HepG2 (cell line): ENCODE data around the gene PDK2. TPM values are rescaled to one million over a fixed set of nuclear protein-coding genes. Genes with fewer than 3 reads are reported as not detected.
A peak's percentile ranks its signal among the peaks of the same experiment; 100 is the strongest.

Experiments
- ATAC-seq: fragments of 200-7000 bp; cut with Tn5 transposase; 3 replicates; pipeline ENCODE4 v1.9.1; 2020; ENCODE audit warnings: mild to moderate bottlenecking, moderate library complexity
- BruUV-seq: library from RNA; stranded (reverse); fragments of 400-500 nt; replicated peaks from 2 replicates; lab custom pipeline; 2021; lab: Mats Ljungman, UMichigan
- CTCF ChIA-PET: fragments of 300-600 bp; formaldehyde crosslinking; extraction: SDS; loops from one replicate; lab custom pipeline; 2021; ENCODE audit warnings: low total read pairs, inconsistent platforms, low intra/inter-chr PET ratio; lab: Yijun Ruan, JAX
- POLR2A ChIA-PET: fragments of 350-600 bp; sonication (Branson Sonifier 250); formaldehyde crosslinking; loops from one replicate; lab custom pipeline; 2020; ENCODE audit warnings: antibody characterized with exemption, inconsistent platforms; lab: Yijun Ruan, JAX
- DNase-seq: peaks from one replicate; pipeline ENCODE4 v3.0.0-alpha.2; 2015; ENCODE audit warnings: low spot score
- FAIRE-seq: peaks from 3 replicates; lab custom pipeline; 2011; peaks lifted over from hg19 to GRCh38; lab: Jason Lieb, UNC
- H2AFZ ChIP-seq: one replicate; pipeline ENCODE4 v1.6.1; 2011; ENCODE audit warnings: low read length, inconsistent platforms
- H3K27ac ChIP-seq: fragments of 300-600 bp; 3 replicates; pipeline ENCODE4 v1.8.0; 2011; ENCODE audit warnings: mixed run types, mild to moderate bottlenecking, mixed read lengths, low read length, inconsistent platforms; ENCODE audit not compliant: insufficient read depth; ENCODE audit errors: extremely low read length
- H3K27me3 ChIP-seq, 2 experiments: fragments of 200-600 bp in 1 of 2; 2 replicates in 1 of 2; 3 replicates in 1 of 2; pipeline versions ENCODE4 v1.6.0 to v1.8.0; 2011; ENCODE audit warnings: low read length in 2 of 2, mild to moderate bottlenecking in 2 of 2, moderate library complexity in 2 of 2, inconsistent platforms in 1 of 2; ENCODE audit not compliant: insufficient read depth in 2 of 2, control insufficient read depth in 1 of 2
- H3K36me3 ChIP-seq, 2 experiments: fragments of 200-600 bp in 1 of 2; replicated peaks in 1 of 2; 2 replicates in 1 of 2; 3 replicates in 1 of 2; pipeline versions ENCODE4 v1.5.1 to v1.8.0; 2011; ENCODE audit warnings: low read length in 2 of 2, inconsistent platforms in 1 of 2; ENCODE audit not compliant: insufficient read depth in 2 of 2, control insufficient read depth in 1 of 2
- H3K4me1 ChIP-seq: 2 replicates; pipeline ENCODE4 v1.5.1; 2012; ENCODE audit warnings: low read length, inconsistent platforms; ENCODE audit not compliant: insufficient read depth
- H3K4me2 ChIP-seq: 2 replicates; pipeline ENCODE4 v1.6.0; 2011; ENCODE audit warnings: low read depth, low read length, inconsistent platforms
- H3K4me3 ChIP-seq, 3 experiments: fragments of 200-600 bp in 1 of 3; sonication (generic), shearing (Covaris generic) in 1 of 3; replicated peaks in 1 of 3; 2 replicates each; pipeline ENCODE4 v1.5.1; 2011 to 2016; ENCODE audit warnings: low read length in 3 of 3, inconsistent platforms in 2 of 3, low read depth in 2 of 3, mild to moderate bottlenecking in 2 of 3, control low read depth in 1 of 3, mixed read lengths in 1 of 3; ENCODE audit not compliant: insufficient read depth in 1 of 3
- H3K79me2 ChIP-seq: one replicate; pipeline ENCODE4 v1.6.1; 2011; ENCODE audit warnings: low read length, inconsistent platforms; ENCODE audit not compliant: insufficient read depth
- H3K9ac ChIP-seq: 2 replicates; pipeline ENCODE4 v1.6.0; 2011; ENCODE audit warnings: mild to moderate bottlenecking, low read depth, low read length, inconsistent platforms; ENCODE audit not compliant: insufficient read depth
- H3K9me3 ChIP-seq: 2 replicates; pipeline ENCODE4 v1.5.1; 2012; ENCODE audit warnings: mild to moderate bottlenecking, low read length
- H4K20me1 ChIP-seq: 2 replicates; pipeline ENCODE4 v1.6.0; 2011; ENCODE audit warnings: inconsistent platforms, mild to moderate bottlenecking, low read length, moderate library complexity; ENCODE audit not compliant: insufficient read depth
- ARID5B ChIP-seq: IDR thresholded peaks from 2 replicates; pipeline ENCODE4 v1.4.0; 2020; ENCODE audit warnings: mild to moderate bottlenecking, missing genetic modification reagents
- MIER3 ChIP-seq: IDR thresholded peaks from 2 replicates; pipeline ENCODE4 v1.6.1; 2016; ENCODE audit warnings: missing compliant biosample characterization, borderline replicate concordance
- ZKSCAN1 ChIP-seq: fragments of 150-350 bp; IDR thresholded peaks from 2 replicates; pipeline ENCODE4 v1.6.1; 2014; ENCODE audit warnings: low read length
- WGBS: methylation state at CpG from one replicate; pipeline ENCODE4 v1.1.6; 2017; ENCODE audit warnings: low lambda C conversion rate; 5-methylcytosine and 5-hydroxymethylcytosine counted together
- in situ Hi-C: cut with HindIII; loops from 2 replicates; pipeline ENCODE4 v1.10.0; 2017; ENCODE audit warnings: low pct_unique_long_range_greater_than_20kb; ENCODE audit not compliant: extremely low pct_ligation_motif_present
- intact Hi-C: fragments of 100-400 bp; cut with micrococcal nuclease; formaldehyde crosslinking; loops from one replicate; pipeline ENCODE4 v1.10.0; 2022; ENCODE audit not compliant: unreplicated experiment
- polyA plus RNA-seq, 8 experiments: library from polyadenylated mRNA; depleted of rRNA in 3 of 8; stranded (reverse) in 7 of 8; unstranded in 1 of 8; fragments of >200 nt; fragmentation: Illumina TruSeq in 4 of 8; extraction: Trizol in 4 of 8; gene quantifications; 2 replicates each; pipeline versions ENCODE4 v1.2.1 to v1.2.3, GENCODE V29; 2011 to 2016; ENCODE audit warnings: low read depth in 4 of 8, missing spikeins in 1 of 8, mixed read lengths in 1 of 8; ENCODE audit not compliant: insufficient read depth in 1 of 8
- total RNA-seq, 5 experiments: library from RNA; depleted of rRNA; stranded (reverse); fragments of >200 nt; fragmentation: Illumina TruSeq; extraction: Trizol; gene quantifications; 2 replicates each; pipeline ENCODE4 v1.2.3, GENCODE V29; 2016; ENCODE audit warnings: low read depth in 1 of 5

The PDK2 gene
- total and polyA plus RNA-seq, 2 of the 13 experiments (the other 11 are each of a cell fraction or from before 2014, with no cell fraction given) = 18.5 to 59.7 TPM

- no peaks in the 10 kb centered on the region for H4K20me1 ChIP-seq
- no peaks in the 10 kb centered on the region for H3K79me2 ChIP-seq
- peaks cover 5 to 55% of the 10 kb centered on the region in 2 experiments; a peak in 4 of 5 replicates for H3K27me3 ChIP-seq
- H3K9ac ChIP-seq = no peak overlapping the region
- no peak for TF ChIP-seq ARID5B (CRISPR knock-in tag)
- TF ChIP-seq ZKSCAN1 = peak; percentile 68; the same call in 1 of the 2 replicates
- no peak for TF ChIP-seq MIER3 (CRISPR knock-in tag)
- intact Hi-C loops = no loop called here
- ChIA-PET POLR2A (no interaction called here), CTCF (no interaction called here)
- no peak for DNase-seq
- no peak overlapping the region for H3K4me2 ChIP-seq
- in situ Hi-C loops = no loop called here
- H3K27ac ChIP-seq = no peak overlapping the region
- 40% methylated on average over 7 of the region's 7 CpGs for WGBS
- ATAC-seq = no peak
- H3K4me3 ChIP-seq = no peak overlapping the region
- BruUV-seq = no TSS peak
- no peaks in the 10 kb centered on the region for H3K9me3 ChIP-seq
- peaks cover 57% of the 10 kb centered on the region for H3K4me1 ChIP-seq
- FAIRE-seq = no peak
- H3K36me3 ChIP-seq = no peaks in the 10 kb centered on the region
- no peak overlapping the region for H2AFZ ChIP-seq
These were observed 25.5 kb downstream of the PDK2 start for GRCh38 chr17:50120475-50121253.
